Measurements from ENCODE around the gene ELL. TPM values are rescaled to one million over a fixed set of nuclear protein-coding genes. Genes with fewer than 3 reads are reported as not detected.

ELL gene
- polyA plus RNA-seq, 1 of the 3 experiments (the other 2 are of a cell fraction) = 7.4 TPM

DNA sequence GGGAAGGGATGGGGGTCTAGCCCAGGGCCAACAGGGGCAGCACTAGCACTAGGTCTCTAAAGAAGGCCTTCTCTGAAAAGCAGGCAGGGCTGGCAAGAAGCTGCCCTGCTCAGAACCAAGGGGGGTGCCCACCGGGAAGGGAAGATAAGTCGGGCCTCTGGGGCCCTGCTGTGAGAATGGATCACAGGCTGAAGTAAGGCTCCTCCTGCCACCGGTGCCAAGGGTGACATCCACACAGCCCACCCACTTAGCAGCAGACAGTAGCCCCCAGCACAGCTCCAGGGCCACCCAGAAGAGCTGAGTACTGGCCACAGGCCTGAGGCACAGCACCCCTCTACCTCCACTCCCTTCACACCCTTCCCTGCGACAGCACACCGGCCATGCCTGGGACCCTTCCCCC lies 5.9 kb downstream of the ELL start:
- Histone ChIP-seq H3K9me3 (no peaks in the 10 kb centered on the region), H3K79me2 (ENCODE audit: insufficient read depth) (peaks cover 98% of the 10 kb centered on the region), H3K36me3 (replicated peaks in 1 of 2; ENCODE audit: control insufficient read depth in 1 of 2, insufficient read depth in 2 of 2, low read length in 1 of 2) (no peaks in the 10 kb centered on the region), H3K4me2 (no peak overlapping the region), H4K20me1 (ENCODE audit: insufficient read depth) (peaks cover 90% of the 10 kb centered on the region), H3K9me2 (no peaks in the 10 kb centered on the region), H2AFZ (ENCODE audit: low read depth) (no peak overlapping the region), H3K27ac (ENCODE audit: low read depth in 2 of 2, low read length in 1 of 2) (no peak overlapping the region), H3K27me3 (ENCODE audit: insufficient read depth) (no peaks in the 10 kb centered on the region), H3K4me3 (ENCODE audit: low read depth in 2 of 2, low read length in 1 of 2) (no peak overlapping the region), H3K9ac (no peak overlapping the region), H3F3A (replicated peaks; ENCODE audit: insufficient read depth) (peaks cover 16% of the 10 kb centered on the region), H3K4me1 (ENCODE audit: control insufficient read depth in 1 of 2, insufficient read depth in 2 of 2, low read depth in 1 of 2, low read length in 1 of 2) (peaks cover 4 to 14% of the 10 kb centered on the region in 2 experiments; a peak in 1 of 4 replicates)
- TF ChIP-seq, protein P1, sequence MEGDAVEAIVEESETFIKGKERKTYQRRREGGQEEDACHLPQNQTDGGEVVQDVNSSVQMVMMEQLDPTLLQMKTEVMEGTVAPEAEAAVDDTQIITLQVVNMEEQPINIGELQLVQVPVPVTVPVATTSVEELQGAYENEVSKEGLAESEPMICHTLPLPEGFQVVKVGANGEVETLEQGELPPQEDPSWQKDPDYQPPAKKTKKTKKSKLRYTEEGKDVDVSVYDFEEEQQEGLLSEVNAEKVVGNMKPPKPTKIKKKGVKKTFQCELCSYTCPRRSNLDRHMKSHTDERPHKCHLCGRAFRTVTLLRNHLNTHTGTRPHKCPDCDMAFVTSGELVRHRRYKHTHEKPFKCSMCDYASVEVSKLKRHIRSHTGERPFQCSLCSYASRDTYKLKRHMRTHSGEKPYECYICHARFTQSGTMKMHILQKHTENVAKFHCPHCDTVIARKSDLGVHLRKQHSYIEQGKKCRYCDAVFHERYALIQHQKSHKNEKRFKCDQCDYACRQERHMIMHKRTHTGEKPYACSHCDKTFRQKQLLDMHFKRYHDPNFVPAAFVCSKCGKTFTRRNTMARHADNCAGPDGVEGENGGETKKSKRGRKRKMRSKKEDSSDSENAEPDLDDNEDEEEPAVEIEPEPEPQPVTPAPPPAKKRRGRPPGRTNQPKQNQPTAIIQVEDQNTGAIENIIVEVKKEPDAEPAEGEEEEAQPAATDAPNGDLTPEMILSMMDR (IDR thresholded peaks at IDR 0.05) = no peak
- TF ChIP-seq FOXM1 (IDR thresholded peaks at IDR 0.05; ENCODE audit: low read depth) = no peak
- TF ChIP-seq JUND (IDR thresholded peaks at IDR 0.05) = no peak
- no peak for TF ChIP-seq FOSL2 (IDR thresholded peaks at IDR 0.05; ENCODE audit: borderline replicate concordance, low read depth)
- no peak for TF ChIP-seq FOXJ3 (CRISPR knock-in tag; IDR thresholded peaks at IDR 0.05)
- TF ChIP-seq RXRA (IDR thresholded peaks at IDR 0.05; ENCODE audit: borderline replicate concordance, low read depth) = no peak
- no peak for TF ChIP-seq SMC3 (IDR thresholded peaks at IDR 0.05; ENCODE audit: low read depth, low read length)
- no peak for TF ChIP-seq TEAD4 (IDR thresholded peaks at IDR 0.05; ENCODE audit: borderline replicate concordance, insufficient read depth)
- no peak for TF ChIP-seq RFX5 (IDR thresholded peaks at IDR 0.05; ENCODE audit: low read length)
- TF ChIP-seq, protein P2, sequence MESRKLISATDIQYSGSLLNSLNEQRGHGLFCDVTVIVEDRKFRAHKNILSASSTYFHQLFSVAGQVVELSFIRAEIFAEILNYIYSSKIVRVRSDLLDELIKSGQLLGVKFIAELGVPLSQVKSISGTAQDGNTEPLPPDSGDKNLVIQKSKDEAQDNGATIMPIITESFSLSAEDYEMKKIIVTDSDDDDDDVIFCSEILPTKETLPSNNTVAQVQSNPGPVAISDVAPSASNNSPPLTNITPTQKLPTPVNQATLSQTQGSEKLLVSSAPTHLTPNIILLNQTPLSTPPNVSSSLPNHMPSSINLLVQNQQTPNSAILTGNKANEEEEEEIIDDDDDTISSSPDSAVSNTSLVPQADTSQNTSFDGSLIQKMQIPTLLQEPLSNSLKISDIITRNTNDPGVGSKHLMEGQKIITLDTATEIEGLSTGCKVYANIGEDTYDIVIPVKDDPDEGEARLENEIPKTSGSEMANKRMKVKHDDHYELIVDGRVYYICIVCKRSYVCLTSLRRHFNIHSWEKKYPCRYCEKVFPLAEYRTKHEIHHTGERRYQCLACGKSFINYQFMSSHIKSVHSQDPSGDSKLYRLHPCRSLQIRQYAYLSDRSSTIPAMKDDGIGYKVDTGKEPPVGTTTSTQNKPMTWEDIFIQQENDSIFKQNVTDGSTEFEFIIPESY (IDR thresholded peaks at IDR 0.05; ENCODE audit: borderline replicate concordance, low read depth) = no peak
- no peak for TF ChIP-seq TCF12 (IDR thresholded peaks at IDR 0.05)
- TF ChIP-seq, protein P3, sequence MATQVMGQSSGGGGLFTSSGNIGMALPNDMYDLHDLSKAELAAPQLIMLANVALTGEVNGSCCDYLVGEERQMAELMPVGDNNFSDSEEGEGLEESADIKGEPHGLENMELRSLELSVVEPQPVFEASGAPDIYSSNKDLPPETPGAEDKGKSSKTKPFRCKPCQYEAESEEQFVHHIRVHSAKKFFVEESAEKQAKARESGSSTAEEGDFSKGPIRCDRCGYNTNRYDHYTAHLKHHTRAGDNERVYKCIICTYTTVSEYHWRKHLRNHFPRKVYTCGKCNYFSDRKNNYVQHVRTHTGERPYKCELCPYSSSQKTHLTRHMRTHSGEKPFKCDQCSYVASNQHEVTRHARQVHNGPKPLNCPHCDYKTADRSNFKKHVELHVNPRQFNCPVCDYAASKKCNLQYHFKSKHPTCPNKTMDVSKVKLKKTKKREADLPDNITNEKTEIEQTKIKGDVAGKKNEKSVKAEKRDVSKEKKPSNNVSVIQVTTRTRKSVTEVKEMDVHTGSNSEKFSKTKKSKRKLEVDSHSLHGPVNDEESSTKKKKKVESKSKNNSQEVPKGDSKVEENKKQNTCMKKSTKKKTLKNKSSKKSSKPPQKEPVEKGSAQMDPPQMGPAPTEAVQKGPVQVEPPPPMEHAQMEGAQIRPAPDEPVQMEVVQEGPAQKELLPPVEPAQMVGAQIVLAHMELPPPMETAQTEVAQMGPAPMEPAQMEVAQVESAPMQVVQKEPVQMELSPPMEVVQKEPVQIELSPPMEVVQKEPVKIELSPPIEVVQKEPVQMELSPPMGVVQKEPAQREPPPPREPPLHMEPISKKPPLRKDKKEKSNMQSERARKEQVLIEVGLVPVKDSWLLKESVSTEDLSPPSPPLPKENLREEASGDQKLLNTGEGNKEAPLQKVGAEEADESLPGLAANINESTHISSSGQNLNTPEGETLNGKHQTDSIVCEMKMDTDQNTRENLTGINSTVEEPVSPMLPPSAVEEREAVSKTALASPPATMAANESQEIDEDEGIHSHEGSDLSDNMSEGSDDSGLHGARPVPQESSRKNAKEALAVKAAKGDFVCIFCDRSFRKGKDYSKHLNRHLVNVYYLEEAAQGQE (IDR thresholded peaks at IDR 0.05; ENCODE audit: low read depth, low read length) = no peak
- TF ChIP-seq, protein P4, sequence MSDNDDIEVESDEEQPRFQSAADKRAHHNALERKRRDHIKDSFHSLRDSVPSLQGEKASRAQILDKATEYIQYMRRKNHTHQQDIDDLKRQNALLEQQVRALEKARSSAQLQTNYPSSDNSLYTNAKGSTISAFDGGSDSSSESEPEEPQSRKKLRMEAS (IDR thresholded peaks at IDR 0.05; ENCODE audit: low read depth) = no peak
- TF ChIP-seq GABPA (IDR thresholded peaks at IDR 0.05; ENCODE audit: low read depth) = no peak
- no peak for TF ChIP-seq SIN3A (IDR thresholded peaks at IDR 0.05; ENCODE audit: borderline replicate concordance, low read depth, low read length)
- no peak for DNase-seq
- 94% methylated on average over 5 of the region's 5 CpGs for WGBS (ENCODE audit: low lambda C conversion rate)
- CTCF ChIA-PET = interaction anchor here (0.8 to 1.6 kb wide), 4 partner anchors 39 to 75 kb away, joined by 3 to 4 read pairs (median 4); no protein-coding TSS in a partner anchor
- POLR2A ChIA-PET = no interaction called here
